BLaER1 treated with 17β-estradiol and CSF1 and Interleukin-3, amounts not matched to agents 10 nM and 100 nM (cell line): ENCODE measurements around the gene MPIG6B.

Source experiments
- H3K27ac ChIP-seq, 11 experiments: shearing (Covaris generic); formaldehyde crosslinking; 2 replicates each; pipeline ENCODE4 v1.8.1; 2022
- H3K27me3 ChIP-seq, 11 experiments: shearing (Covaris generic); formaldehyde crosslinking; 2 replicates each; pipeline ENCODE4 v1.8.1; 2022
- H3K36me3 ChIP-seq, 11 experiments: shearing (Covaris generic); formaldehyde crosslinking; 2 replicates each; pipeline ENCODE4 v1.8.1; 2022
- H3K4me1 ChIP-seq, 10 experiments: shearing (Covaris generic); formaldehyde crosslinking; 2 replicates each; pipeline ENCODE4 v1.8.1; 2022
- H3K4me2 ChIP-seq, 11 experiments: shearing (Covaris generic); formaldehyde crosslinking; 2 replicates each; pipeline ENCODE4 v1.8.1; 2022
- H3K4me3 ChIP-seq, 10 experiments: shearing (Covaris generic); formaldehyde crosslinking; 2 replicates each; pipeline ENCODE4 v1.8.1; 2022
- H3K9ac ChIP-seq, 11 experiments: shearing (Covaris generic); formaldehyde crosslinking; 2 replicates each; pipeline ENCODE4 v1.8.1; 2022
- H3K9me3 ChIP-seq, 11 experiments: shearing (Covaris generic); formaldehyde crosslinking; replicated peaks in 1 of 11; 2 replicates each; pipeline ENCODE4 v1.8.1; 2022
- H4K20me1 ChIP-seq, 11 experiments: shearing (Covaris generic); formaldehyde crosslinking; 2 replicates each; pipeline ENCODE4 v1.8.1; 2022
- Cebpa-rat ChIP-seq, 11 experiments: shearing (Covaris generic); IDR thresholded peaks; 2 replicates each; pipeline ENCODE4 v1.8.1; 2022

The MPIG6B gene

GRCh38 chr6:31692353-31692752 is 30.8 kb upstream of the MPIG6B start:
- H3K4me1 ChIP-seq = peaks cover 0 to 30% (median 12%) of the 10 kb centered on the region in 10 experiments; a peak in 12 of 20 replicates
- H3K27me3 ChIP-seq = no peaks in the 10 kb centered on the region
- H3K27ac ChIP-seq = no peak overlapping the region
- H3K4me2 ChIP-seq = no peak overlapping the region
- no peak overlapping the region for H3K9ac ChIP-seq
- no peak overlapping the region for H3K4me3 ChIP-seq
- peaks cover 96 to 100% (median 98%) of the 10 kb centered on the region in 11 experiments for H3K36me3 ChIP-seq
- H4K20me1 ChIP-seq = peaks cover 0 to 42% (median 11%) of the 10 kb centered on the region in 11 experiments; a peak in 14 of 22 replicates
- no peaks in the 10 kb centered on the region for H3K9me3 ChIP-seq
- no peak for TF ChIP-seq Cebpa-rat (IDR thresholded peaks at IDR 0.05)

GRCh38 chr6:31692886-31693285 is 30.3 kb upstream of the MPIG6B start:
- H3K4me2 ChIP-seq = no peak overlapping the region
- peaks cover 0 to 42% (median 15%) of the 10 kb centered on the region in 11 experiments; a peak in 16 of 22 replicates for H4K20me1 ChIP-seq
- no peaks in the 10 kb centered on the region for H3K27me3 ChIP-seq
- peak overlapping the region in 1 of 11 experiments; percentile 29; a peak in 1 of 22 replicates for H3K9ac ChIP-seq
- no peak for TF ChIP-seq Cebpa-rat (IDR thresholded peaks at IDR 0.05)
- H3K27ac ChIP-seq = no peak overlapping the region
- H3K36me3 ChIP-seq = peaks cover 96 to 100% (median 98%) of the 10 kb centered on the region in 11 experiments
- no peak overlapping the region for H3K4me3 ChIP-seq
- H3K9me3 ChIP-seq = no peaks in the 10 kb centered on the region
- H3K4me1 ChIP-seq = peaks cover 0 to 36% (median 12%) of the 10 kb centered on the region in 10 experiments; a peak in 14 of 20 replicates

GRCh38 chr6:31693535-31693934 is 29.6 kb upstream of the MPIG6B start:
- Histone ChIP-seq H3K27me3 (no peaks in the 10 kb centered on the region), H3K4me2 (no peak overlapping the region), H3K4me3 (no peak overlapping the region), H3K9ac (peak overlapping the region in 2 of 11 experiments; percentile 11 to 29; a peak in 2 of 22 replicates), H4K20me1 (peaks cover 2 to 38% (median 20%) of the 10 kb centered on the region in 11 experiments; a peak in 16 of 22 replicates), H3K4me1 (peaks cover 0 to 42% (median 12%) of the 10 kb centered on the region in 10 experiments; a peak in 14 of 20 replicates), H3K27ac (no peak overlapping the region), H3K36me3 (peaks cover 93 to 99% (median 96%) of the 10 kb centered on the region in 11 experiments), H3K9me3 (no peaks in the 10 kb centered on the region)
- no peak for TF ChIP-seq Cebpa-rat (IDR thresholded peaks at IDR 0.05)

- H3K4me1 ChIP-seq = peaks cover 15 to 47% (median 19%) of the 10 kb centered on the region in 10 experiments
- H3K36me3 ChIP-seq = peaks cover 78 to 93% (median 85%) of the 10 kb centered on the region in 11 experiments
- no peak overlapping the region for H3K4me3 ChIP-seq
- H4K20me1 ChIP-seq = peaks cover 9 to 59% (median 35%) of the 10 kb centered on the region in 11 experiments; a peak in 16 of 22 replicates
- no peak for TF ChIP-seq Cebpa-rat (IDR thresholded peaks at IDR 0.05)
- peak overlapping the region in 3 of 11 experiments; percentile 13 to 47 (median 47); a peak in 4 of 22 replicates for H3K4me2 ChIP-seq
- peak overlapping the region in 4 of 11 experiments; percentile 33 to 63 (median 38); a peak in 4 of 22 replicates for H3K9ac ChIP-seq
- H3K9me3 ChIP-seq = no peaks in the 10 kb centered on the region
- H3K27ac ChIP-seq = 0 out of 22 replicates have a peak overlapping the region, but pooled peaks of 1 of the 11 experiments have one; percentile 29
- no peaks in the 10 kb centered on the region for H3K27me3 ChIP-seq
Measured at GRCh38 chr6:31697555-31697954, 25.6 kb upstream of the MPIG6B start.

- H4K20me1 ChIP-seq = peaks cover 9 to 47% (median 35%) of the 10 kb centered on the region in 11 experiments; a peak in 16 of 22 replicates
- TF ChIP-seq Cebpa-rat (IDR thresholded peaks at IDR 0.05) = no peak
- no peaks in the 10 kb centered on the region for H3K27me3 ChIP-seq
- peak overlapping the region in 6 of 10 experiments; percentile 76 to 95 (median 84); a peak in 9 of 20 replicates for H3K4me3 ChIP-seq
- H3K9ac ChIP-seq = peak overlapping the region in 10 of 11 experiments; percentile 19 to 98 (median 96); a peak in 13 of 22 replicates
- H3K9me3 ChIP-seq = no peaks in the 10 kb centered on the region
- H3K4me1 ChIP-seq = peaks cover 24 to 55% (median 27%) of the 10 kb centered on the region in 10 experiments
- H3K27ac ChIP-seq = peak overlapping the region in 1 of 11 experiments; percentile 96; a peak in 1 of 22 replicates
- H3K4me2 ChIP-seq = peak overlapping the region; percentile 76 to 99 (median 97)
- H3K36me3 ChIP-seq = peaks cover 46 to 59% (median 52%) of the 10 kb centered on the region in 11 experiments
Measured at GRCh38 chr6:31700740-31701401, 22.3 kb upstream of the MPIG6B start.

- peaks cover 30 to 56% (median 34%) of the 10 kb centered on the region in 10 experiments for H3K4me1 ChIP-seq
- H3K9ac ChIP-seq = peak overlapping the region; percentile 90 to 98 (median 95)
- peak overlapping the region; percentile 76 to 99 (median 97) for H3K4me2 ChIP-seq
- H3K9me3 ChIP-seq = no peaks in the 10 kb centered on the region
- H3K4me3 ChIP-seq = peak overlapping the region; percentile 67 to 95 (median 82)
- H4K20me1 ChIP-seq = peaks cover 9 to 44% (median 29%) of the 10 kb centered on the region in 11 experiments; a peak in 16 of 22 replicates
- peak overlapping the region; percentile 88 to 96 (median 94); a peak in 21 of 22 replicates for H3K27ac ChIP-seq
- no peak for TF ChIP-seq Cebpa-rat (IDR thresholded peaks at IDR 0.05)
- H3K36me3 ChIP-seq = peaks cover 37 to 50% (median 43%) of the 10 kb centered on the region in 11 experiments
- no peaks in the 10 kb centered on the region for H3K27me3 ChIP-seq
Measured at GRCh38 chr6:31701666-31702404, 21.3 kb upstream of the MPIG6B start.

- H3K4me2 ChIP-seq = peak overlapping the region; percentile 76 to 99 (median 97)
- TF ChIP-seq Cebpa-rat (IDR thresholded peaks at IDR 0.05) = no peak
- peak overlapping the region; percentile 90 to 98 (median 95) for H3K9ac ChIP-seq
- peak overlapping the region; percentile 67 to 95 (median 82) for H3K4me3 ChIP-seq
- no peaks in the 10 kb centered on the region for H3K27me3 ChIP-seq
- H3K27ac ChIP-seq = peak overlapping the region; percentile 88 to 96 (median 94)
- H4K20me1 ChIP-seq = peaks cover 7 to 38% (median 23%) of the 10 kb centered on the region in 11 experiments; a peak in 14 of 22 replicates
- H3K36me3 ChIP-seq = peaks cover 31 to 44% (median 37%) of the 10 kb centered on the region in 11 experiments
- peaks cover 36 to 59% (median 39%) of the 10 kb centered on the region in 10 experiments for H3K4me1 ChIP-seq
- no peaks in the 10 kb centered on the region for H3K9me3 ChIP-seq
Measured at GRCh38 chr6:31702405-31702818, 20.8 kb upstream of the MPIG6B start.

GRCh38 chr6:31702819-31703716 is 20.1 kb upstream of the MPIG6B start, which contains the start of gene ABHD16A:
Gene ABHD16A (minus strand): TSS chr6:31703324. CDS start chr6:31703281, 43 bp downstream.
- Histone ChIP-seq H3K27me3 (no peaks in the 10 kb centered on the region), H4K20me1 (peaks cover under 1 to 32% (median 19%) of the 10 kb centered on the region in 11 experiments; a peak in 14 of 22 replicates), H3K4me1 (peaks cover 39 to 59% (median 45%) of the 10 kb centered on the region in 10 experiments), H3K4me3 (peak within 1 kb of the TSS; percentile 67 to 95 (median 82)), H3K36me3 (peaks cover 26 to 37% (median 30%) of the 10 kb centered on the region in 11 experiments), H3K9ac (peak within 1 kb of the TSS; percentile 90 to 98 (median 95)), H3K9me3 (no peaks in the 10 kb centered on the region), H3K4me2 (peak within 1 kb of the TSS; percentile 76 to 99 (median 97)), H3K27ac (peak within 1 kb of the TSS; percentile 88 to 96 (median 94))
- peak; percentile 88 to 99 (median 96) for TF ChIP-seq Cebpa-rat (IDR thresholded peaks at IDR 0.05)
